Measurements from ENCODE around the gene ANKRD13C.
"Not testable (repeated sequence)": the region's sequence is repeated elsewhere in the genome, so short reads cannot be mapped to it uniquely, and the experiment has no call there.

The ANKRD13C gene

DNA sequence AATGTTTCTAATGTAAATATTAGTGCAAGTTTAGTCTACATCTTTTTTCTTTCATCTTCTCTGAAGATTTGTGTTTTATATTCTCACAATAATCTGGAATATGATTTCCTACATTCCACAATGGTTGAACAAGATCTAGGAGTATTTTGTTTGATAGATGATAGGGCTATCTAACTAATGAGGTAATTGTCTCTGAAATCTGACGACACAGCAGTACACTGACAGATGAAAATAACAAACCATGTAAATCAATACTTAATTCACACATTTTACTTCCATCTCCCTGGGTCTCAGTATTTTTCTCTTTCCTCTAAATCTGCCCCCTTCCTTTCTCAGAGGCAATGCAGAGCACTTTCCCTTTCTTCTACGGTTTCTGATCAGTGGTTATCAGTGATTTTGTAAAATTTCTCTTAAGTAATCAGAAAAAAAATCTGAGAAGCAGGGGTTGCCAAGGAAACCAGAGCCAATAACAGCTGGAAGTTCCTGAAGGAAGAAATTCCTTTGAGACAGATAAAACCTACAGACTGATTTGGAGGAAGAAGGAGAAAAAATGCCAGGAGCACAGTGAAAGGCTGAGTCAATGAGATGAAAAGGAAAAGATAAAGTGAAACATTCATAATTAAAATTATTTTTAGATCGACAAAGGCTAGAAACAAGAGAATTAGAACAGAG, 7.3 kb upstream of the ANKRD13C start:
- in situ Hi-C loops (cut with MboI; ENCODE audit: low sequenced_read_pairs) = no loop called here

DNA sequence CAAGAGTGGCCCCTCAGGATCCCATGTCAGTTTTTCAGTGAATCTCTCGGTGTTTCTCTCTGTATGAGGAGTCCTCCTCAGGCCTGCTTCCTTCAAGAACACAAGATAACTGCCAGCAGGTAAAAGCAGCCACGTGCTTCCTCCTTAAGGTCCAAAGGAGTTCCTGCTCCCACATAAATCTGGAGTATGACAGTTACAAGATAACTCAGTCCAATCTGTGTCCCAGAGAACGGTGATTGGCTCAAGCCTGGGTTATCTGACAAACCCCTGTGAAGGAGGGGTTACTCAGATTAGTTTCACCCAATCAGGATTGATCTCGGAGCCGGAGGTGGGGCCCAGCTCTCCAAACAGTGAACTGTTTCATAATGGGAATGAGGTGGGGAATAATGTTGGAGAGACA, 5.8 kb upstream of the ANKRD13C start:
- in situ Hi-C loops (cut with MboI; ENCODE audit: low sequenced_read_pairs) = no loop called here

DNA sequence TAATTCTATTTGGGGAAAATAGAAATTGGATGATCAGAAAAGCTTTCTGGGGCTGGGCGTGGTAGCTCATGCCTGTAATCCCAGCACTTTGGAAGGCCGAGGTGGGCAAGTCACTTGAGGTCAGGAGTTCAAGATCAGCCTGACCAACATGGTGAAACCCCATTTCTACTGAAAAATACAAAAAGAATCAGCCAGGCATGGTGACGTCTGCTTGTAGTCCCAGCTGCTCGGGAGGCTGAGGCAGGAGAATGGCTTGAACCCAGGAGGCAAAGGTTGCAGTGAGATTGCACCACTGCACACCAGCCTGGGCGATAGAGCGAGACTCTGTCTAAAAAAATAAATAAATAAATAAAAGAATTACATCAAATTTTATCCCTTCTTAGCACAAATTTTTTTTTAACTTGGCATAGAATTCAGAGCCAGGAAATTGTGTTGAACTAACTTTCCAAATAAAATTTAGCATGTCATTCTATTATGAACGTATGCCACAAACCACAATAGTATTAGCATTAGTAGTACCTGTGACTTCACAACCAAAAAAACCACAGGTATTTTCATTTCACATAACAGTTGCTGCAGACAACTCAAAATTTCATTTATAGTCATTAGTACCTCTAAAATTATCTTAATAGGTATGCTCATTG, 4.5 kb upstream of the ANKRD13C start:
- in situ Hi-C loops (cut with MboI; ENCODE audit: low sequenced_read_pairs) = no loop called here

DNA sequence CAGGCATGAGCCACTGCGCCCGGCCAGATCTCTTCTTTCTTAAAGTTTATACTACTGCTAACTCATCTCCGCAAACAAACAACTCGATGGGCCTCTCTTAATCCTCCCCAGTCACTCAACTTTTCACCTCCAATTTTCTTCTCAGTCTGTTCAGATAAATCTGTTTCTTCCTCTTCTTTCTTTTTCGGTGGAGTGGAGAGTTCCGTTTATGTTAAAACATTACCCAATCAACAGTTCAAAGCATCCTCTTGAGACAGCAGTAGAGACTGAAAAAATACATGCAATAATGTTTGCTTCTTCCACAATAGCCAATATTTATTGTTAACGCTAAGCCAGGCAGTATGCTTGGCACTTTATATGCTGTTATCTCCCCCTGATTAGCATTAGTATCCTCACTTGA, 1.4 kb upstream of the ANKRD13C start:
- in situ Hi-C loops (cut with MboI; ENCODE audit: low sequenced_read_pairs) = no loop called here

DNA sequence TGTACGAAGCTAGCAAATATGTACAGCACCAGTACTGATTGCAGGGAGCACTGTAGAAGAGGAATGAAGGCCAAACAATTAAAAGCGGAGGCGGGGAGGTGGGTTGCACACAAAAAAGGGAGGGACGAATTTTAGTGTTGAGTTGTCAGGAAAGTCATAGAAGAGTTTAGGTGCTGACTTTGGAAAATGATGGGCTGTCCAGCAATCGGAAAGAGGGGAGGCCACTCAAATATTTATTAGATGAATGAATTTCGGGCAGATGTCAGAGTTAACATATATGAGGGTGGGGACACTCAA, 537 bp upstream of the ANKRD13C start:
- in situ Hi-C loops (cut with MboI; ENCODE audit: low sequenced_read_pairs) = no loop called here

DNA sequence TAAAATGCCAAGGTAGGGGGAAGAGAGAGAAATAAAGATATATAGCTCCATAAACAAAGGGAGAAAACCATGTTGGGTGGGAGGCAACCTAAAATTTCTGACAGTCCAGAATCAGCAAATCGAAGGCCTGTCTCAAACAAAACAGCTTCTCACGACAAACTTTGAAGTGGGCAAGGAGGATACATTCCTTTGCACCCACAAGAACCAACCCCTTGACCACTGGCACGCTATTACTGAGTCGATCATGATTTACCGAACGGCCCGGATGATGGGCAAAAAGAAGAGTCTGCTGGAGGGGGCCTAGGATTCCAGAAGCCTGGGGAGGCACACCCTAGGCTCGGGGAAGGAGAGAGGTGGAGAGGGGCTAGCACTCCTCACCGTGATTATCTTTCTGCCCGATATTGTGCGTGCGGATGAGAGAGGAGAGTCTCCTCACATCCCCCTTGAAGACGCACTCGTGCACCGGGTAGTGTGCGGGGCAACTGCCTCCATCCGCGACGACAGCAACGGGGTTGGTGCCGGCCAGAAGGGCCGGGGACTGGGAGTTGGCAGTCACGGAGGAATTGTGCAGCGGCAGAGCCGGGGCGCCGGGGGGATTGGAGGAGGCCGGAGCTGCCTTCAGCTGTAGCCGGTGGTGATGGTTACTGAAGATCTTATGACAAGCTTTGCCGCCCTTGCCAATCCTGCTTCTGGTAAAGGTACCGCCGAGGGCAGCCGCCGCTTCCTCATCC, 756 bp downstream of the ANKRD13C start:
- in situ Hi-C loops (cut with MboI; ENCODE audit: low sequenced_read_pairs) = no loop called here

DNA sequence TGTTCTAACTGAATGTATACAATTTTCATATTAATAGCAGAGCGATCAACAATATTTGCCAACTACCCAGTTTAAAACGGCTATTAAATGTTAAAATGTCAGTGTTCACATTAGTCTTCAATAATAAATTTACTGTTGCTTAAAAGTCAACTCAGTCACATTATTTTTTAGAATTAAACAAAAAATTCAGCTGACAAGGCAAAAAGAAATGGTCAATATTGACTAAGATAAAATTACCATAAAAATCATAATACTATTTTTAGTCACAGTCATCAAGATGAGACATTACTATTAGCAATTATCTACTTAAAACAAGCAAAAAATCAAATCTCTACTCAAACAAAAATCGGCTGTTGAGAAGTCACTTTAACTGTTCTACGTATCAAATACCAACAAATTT, 1.5 kb downstream of the ANKRD13C start:
- in situ Hi-C loops (cut with MboI; ENCODE audit: low sequenced_read_pairs) = no loop called here

DNA sequence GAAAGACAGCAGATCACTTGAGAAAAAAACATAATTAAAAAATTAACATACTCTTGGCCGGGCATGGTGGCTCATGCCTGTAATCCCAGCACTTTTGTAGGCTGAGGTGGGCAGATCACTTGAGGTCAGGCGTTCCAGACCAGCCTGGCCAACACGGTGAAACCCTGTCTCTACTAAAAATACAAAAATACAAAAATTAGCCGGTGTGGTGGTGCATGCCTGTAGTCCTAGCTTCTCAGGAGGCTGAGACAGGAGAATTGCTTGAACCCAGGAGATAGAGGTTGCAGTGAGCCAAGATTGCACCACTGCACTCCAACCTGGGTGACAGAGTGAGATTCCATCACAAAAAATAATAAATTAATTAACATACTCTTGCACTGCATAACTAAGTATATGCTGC, 4.7 kb downstream of the ANKRD13C start:
- in situ Hi-C loops (cut with MboI; ENCODE audit: low sequenced_read_pairs) = not testable (repeated sequence)

DNA sequence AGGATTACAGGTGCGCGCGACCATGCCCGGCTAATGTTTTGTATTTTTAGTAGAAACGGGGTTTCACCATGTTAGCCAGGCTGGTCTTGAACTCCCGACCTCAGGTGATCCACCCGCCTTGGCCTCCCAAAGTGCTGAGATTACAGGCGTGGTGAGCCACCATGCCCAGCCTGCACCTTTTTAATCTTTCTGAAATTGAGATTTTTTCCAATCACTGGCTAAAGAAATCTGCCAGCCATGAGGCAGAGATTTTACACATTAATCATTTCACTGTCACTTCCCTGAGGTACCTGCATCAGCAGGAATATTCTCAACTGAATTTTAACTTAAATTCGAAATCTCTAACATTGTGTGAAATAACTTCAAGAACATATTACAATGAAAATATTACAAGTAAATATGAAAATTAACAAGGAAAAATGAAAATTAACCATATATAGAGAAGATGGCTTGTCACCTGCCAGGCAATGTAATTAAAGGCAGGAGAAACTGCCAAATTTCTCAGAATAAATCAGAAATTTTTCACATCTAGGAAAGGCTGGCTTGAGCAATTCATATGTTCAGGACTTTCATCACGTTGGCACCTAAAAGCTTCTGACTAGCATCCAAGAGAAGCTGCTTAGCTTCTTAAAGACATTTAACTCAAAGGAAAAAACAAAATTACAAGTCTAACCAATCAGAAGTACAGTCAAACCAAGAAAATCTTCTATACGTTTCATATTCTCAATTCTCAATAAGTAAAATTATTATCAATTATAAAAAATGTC, 5.9 kb downstream of the ANKRD13C start:
- in situ Hi-C loops (cut with MboI; ENCODE audit: low sequenced_read_pairs) = no loop called here

DNA sequence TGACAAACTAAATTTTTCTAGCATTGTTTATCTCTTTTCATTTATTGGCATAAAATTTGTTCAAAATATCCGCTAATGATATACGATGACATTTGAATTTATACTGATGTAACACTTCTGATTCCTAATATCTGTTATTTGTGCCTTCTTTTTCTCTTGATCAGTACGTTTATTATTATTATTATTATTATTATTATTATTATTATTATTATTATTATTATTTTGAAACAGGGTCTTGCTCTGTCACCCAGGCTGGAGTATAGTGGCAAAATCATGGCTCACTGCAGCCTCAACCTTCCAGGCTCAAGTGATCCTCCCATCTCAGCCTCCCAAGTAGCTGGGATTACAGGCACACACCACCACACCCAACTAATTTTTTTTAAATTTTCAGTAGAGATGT, 14.9 kb downstream of the ANKRD13C start:
- in situ Hi-C loops (cut with MboI; ENCODE audit: low sequenced_read_pairs) = not testable (repeated sequence)

DNA sequence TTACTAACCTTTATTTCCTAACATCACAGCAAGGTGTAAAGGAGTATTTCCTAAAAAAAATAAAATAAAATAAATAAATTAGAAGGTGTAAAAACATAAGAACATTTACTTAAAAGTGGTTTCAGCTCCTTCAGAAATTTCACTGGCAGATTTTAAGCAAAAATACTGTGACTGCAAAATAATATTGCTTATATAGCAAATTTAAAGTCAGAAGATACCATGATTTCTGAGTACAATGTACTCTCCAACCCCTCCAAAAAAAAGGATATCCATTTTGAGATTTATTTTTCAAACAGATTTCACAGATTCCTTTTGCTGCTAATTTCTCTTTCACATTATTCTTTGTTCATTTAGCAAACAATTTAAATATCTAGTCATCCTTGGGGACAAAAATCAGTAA, 18.5 kb downstream of the ANKRD13C start:
- in situ Hi-C loops (cut with MboI; ENCODE audit: low sequenced_read_pairs) = no loop called here

DNA sequence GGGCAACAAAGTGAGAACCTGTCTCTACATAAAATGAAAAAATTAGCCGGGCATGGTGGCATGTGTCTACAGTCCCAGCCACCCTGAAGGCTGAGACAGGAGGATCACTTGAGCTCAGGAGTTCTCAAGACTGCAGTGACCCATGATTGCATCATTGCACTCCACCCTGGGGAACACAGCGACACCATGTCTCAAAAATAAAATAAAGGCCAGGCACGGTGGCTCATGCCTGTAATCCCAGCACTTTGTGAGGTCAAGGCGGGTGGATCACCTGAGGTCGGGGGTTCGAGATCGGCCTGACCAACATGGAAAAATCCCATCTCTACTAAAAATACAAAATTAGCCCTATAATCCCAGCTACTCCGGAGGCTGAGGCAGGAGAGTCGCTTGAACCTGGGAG, 20.1 kb downstream of the ANKRD13C start:
- in situ Hi-C loops (cut with MboI; ENCODE audit: low sequenced_read_pairs) = no loop called here

DNA sequence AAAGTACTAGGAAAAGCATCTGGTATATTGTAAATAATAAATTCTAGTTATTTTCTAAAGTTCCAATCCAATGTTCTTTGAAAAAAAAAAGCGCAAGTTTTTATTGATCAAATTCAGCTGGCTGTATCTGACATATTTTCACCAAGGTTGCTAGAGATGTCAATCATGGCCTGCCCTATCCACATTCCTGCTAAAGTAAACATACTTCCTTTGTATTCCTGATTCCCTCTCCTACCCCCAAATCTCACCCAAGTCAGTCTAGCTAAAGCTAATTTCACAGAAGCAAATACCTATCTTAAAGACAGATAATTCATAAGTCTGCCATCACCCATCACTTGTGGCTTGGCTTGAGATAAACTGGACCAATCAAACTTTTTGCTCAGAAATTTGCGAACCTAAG, 21.3 kb downstream of the ANKRD13C start:
- in situ Hi-C loops (cut with MboI; ENCODE audit: low sequenced_read_pairs) = no loop called here

DNA sequence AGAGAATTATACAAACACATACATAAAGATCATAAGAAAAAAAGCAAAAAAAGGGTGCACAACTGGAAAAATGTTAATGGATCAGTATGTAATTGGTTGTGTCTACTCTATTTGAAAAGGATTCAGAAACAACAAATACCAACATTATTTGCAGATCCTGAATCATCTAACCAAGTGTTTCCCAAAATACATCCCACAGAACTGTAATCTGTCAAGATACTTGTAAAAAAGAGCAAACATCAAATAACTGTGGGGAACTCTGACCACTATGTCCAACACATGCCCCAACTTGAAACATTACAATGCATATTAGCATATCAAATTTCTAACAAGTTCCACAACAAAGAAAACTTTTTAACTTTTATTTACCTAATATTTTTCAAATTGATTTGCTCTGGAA, 22.6 kb downstream of the ANKRD13C start:
- in situ Hi-C loops (cut with MboI; ENCODE audit: low sequenced_read_pairs) = no loop called here

DNA sequence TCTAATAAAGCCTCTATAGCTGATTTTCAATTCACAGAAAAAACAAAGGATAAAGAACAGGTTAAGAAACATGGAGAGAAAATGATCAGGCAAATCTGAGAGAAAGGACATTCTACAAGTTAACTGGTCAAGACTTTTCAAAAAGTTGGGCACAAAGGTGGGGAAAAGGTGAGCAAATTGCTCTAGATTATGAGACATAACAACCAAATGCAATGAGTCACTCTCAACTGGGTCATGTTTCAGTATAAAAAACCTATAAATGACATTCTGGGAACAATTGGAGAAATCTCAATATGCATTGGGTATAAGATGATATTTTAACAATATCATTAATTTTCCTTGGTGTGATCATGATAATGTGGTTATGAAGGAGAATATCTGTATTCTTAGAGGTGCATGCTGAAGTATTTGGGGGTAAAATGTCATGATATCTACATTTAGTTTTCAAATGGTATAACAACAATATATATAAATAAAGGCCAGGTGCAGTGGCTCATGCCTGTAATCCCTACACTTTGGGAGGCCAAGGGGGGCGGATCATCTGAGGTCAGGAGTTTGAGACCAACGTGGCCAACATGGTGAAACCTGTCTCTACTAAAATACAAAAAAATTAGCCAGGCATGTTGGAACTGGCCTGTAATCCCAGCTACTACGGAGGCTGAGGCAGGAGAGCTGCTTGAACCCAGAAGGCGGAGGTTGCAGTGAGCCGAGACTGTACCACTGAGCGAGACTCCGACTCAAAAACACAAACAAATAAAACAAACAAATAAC, 27.0 kb downstream of the ANKRD13C start:
- in situ Hi-C loops (cut with MboI; ENCODE audit: low sequenced_read_pairs) = no loop called here

DNA sequence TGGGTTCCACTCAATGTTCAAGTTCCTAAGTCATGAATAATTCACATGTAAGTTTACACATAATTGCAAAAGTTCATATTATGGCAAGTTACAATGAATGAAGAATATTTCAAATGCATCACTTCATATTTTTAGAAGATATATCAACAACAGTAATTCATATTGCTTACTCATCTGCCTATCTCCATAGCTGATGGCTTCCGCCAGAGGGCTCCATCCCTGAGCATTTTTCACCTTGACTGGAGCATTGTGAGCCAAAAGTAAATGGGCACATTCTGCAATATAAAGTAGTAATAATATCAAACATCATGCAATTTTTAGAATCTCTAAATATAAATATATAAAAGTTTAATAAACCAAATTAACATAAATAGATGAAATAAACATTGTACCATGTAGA, 29.8 kb downstream of the ANKRD13C start:
- in situ Hi-C loops (cut with MboI; ENCODE audit: low sequenced_read_pairs) = no loop called here

DNA sequence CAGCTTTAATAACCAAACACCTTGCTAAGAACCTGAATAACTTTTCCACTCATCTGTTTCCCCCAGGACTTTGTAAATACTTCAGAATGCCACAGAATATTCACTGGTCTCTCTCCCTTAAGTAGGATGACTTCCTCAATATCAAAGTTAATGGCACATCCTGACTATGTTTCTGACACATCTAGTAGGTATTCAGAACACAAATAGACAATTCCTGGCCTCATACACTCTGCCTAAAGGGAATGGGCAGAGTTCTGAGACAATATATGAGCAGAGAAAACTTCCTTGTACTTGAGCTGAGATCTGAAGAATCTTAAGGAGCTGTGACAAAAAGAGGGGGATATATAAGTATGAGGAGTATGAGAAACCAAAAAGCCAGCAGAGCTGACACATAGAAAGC, 34.8 kb downstream of the ANKRD13C start:
- in situ Hi-C loops (cut with MboI; ENCODE audit: low sequenced_read_pairs) = no loop called here

DNA sequence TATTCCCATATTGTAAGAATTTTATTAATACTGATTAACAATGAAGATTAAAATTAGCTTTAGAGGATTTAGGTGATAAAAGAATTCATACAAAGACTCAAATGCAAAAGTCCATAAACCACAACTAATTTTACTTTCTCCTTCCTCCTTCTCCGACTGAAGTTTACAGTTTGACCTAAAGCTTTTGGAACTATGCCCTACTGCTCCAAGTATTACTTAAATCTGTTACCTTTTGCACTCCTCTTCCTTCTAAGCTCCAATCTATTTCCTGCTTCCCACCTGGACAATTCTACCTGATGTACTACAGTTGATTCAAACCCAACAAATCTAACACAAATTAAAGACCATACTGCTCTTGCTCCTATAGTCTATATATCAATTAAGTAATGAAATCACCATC, 36.3 kb downstream of the ANKRD13C start:
- in situ Hi-C loops (cut with MboI; ENCODE audit: low sequenced_read_pairs) = no loop called here

DNA sequence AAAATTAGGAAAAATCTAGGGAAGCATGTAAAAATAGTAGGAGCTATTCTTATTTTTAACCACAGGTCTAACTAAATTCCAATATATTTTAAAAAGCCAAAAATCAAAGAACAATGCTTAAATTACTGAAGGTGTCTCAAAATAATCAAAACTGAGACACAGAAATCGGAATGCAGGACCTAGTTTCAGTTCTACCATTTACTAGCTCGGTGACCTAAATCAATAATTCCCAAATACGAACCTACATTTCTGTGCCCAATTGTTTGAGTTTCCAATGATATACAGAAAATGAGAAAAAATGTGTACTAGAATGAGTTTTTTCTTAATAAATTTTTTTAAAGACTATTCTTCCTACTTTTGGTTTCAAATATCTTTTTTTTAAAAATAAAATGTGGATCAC, 37.4 kb downstream of the ANKRD13C start:
- in situ Hi-C loops (cut with MboI; ENCODE audit: low sequenced_read_pairs) = no loop called here

DNA sequence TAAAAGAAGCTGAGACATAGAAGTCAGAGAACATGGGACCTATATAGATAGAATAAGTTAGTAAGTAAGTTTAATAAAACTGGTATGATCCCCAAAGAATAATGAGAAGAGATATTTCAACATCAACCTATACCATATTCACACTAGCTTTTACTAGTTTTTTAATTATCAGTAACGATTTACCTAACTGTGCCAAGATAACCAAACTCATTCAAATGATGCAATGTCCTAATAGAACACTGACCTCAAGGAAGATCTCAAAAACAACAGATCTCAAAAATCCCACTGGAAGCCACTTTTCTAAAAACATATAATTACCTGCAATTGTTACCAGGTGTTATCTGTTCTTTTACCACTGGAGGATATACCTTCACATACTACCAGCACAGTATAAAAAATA, 38.7 kb downstream of the ANKRD13C start:
- in situ Hi-C loops (cut with MboI; ENCODE audit: low sequenced_read_pairs) = no loop called here

DNA sequence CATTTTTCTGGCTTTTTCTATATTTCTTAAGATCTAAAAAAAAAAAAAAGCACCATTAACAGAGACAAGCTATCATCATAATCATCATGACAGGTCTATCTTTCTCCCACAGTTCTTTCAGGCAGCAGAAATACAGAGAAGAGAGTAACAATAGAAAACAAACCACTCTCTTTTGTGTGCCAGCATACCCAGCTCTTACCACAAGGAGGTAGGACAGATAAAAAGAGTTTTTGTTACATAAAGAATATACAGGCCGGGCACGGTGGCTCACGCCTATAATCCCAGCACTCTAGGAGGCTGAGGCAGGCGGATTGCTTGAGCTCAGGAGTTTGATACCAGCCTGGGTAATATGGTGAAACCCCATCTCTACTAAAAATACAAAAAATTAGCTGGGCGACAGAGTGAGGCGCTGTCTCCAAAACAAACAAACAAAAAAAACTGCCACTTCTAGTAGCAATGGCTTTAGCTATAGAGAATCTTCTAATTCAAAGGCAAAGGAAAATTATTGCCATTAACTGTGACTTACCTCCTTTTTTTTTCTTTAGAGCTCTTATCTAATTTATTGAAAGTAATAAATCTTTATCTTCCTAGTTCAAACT, 39.7 kb downstream of the ANKRD13C start:
- in situ Hi-C loops (cut with MboI; ENCODE audit: low sequenced_read_pairs) = no loop called here

Data from HL-60/S4 (cell line).